HG02610 (cell line): ENCODE data around the gene ILF2.
"Not testable (repeated sequence)": the region's sequence is repeated elsewhere in the genome, so short reads cannot be mapped to it uniquely, and the experiment has no call there.

Experiments used
- ATAC-seq: cut with Tn5 transposase; IDR thresholded peaks from one replicate; pipeline ENCODE4 v1.9.1; 2021; ENCODE audit warnings: mild to moderate bottlenecking, moderate library complexity; ENCODE audit not compliant: unreplicated experiment

Gene ILF2

GRCh38 chr1:153670859-153671627, at the start of gene ILF2:
Gene ILF2, minus strand, starts transcription at chr1:153670993. Its CDS starts 71 bp downstream, at chr1:153670922.
- ATAC-seq, result peak; percentile 94

DNA sequence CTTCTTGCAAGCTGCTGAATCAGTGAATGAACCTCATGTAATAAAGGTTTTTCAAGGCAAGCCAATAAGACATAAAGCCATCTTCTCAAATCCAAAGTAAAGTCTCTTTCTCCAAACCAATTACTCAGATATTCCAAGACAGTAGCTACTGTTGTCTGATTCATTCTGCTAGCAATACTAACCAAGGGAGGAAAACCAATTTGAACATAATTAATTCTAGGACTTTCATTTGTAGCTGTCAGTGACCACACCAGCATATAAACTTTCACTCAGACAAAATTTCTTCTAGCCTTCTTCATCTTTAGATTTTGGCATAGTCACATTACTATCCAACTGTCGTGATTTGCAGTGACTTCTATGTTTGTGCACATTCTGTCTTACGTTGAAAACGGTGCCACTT, 46.5 kb upstream of the ILF2 start:
- ATAC-seq, result no peak

GRCh38 chr1:153716211-153716610, 45.4 kb upstream of the ILF2 start:
- ATAC-seq, result not testable (repeated sequence)

- no peak for ATAC-seq
Measured at GRCh38 chr1:153711026-153711425, 40.2 kb upstream of the ILF2 start.

DNA sequence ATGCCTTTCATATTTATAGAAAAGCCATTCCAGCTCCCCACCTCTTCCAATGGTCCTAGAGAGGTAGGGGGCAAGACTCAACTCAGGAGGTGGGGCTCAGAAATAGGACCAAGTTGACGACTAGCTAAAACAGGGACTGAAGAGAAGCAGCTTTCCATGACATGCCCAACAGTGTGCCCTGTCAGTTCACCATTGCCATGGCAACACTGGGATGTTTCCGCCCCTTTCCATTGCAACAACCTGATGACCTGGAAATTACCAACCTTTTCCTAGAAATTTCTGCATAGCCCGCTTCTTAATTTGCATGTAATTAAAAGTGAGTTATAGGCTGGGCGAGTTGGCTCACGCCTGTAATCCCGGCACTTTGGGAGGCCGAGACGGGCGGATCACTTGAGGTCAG, 34.7 kb upstream of the ILF2 start:
- no peak for ATAC-seq

DNA sequence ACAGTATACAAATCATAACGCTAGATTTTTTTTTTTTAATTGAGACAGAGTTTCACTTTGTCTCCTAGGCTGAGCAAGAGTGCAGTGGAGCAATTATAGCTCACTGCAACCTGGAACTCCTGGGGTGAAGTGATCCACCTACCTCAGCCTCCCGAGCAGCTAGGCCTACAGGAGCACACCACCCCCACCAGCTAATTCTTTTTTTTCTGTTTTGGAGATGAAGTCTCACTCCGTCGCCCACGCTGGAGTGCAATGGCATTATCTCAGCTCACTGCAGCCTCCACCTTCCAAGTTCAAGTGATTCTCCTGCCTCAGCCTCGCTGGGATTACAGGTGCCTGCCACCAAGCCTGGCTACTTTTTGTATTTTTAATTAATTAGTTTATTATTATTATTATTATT, 29.0 kb upstream of the ILF2 start:
- no peak for ATAC-seq

GRCh38 chr1:153698923-153699714, 28.3 kb upstream of the ILF2 start:
- ATAC-seq, result no peak

DNA sequence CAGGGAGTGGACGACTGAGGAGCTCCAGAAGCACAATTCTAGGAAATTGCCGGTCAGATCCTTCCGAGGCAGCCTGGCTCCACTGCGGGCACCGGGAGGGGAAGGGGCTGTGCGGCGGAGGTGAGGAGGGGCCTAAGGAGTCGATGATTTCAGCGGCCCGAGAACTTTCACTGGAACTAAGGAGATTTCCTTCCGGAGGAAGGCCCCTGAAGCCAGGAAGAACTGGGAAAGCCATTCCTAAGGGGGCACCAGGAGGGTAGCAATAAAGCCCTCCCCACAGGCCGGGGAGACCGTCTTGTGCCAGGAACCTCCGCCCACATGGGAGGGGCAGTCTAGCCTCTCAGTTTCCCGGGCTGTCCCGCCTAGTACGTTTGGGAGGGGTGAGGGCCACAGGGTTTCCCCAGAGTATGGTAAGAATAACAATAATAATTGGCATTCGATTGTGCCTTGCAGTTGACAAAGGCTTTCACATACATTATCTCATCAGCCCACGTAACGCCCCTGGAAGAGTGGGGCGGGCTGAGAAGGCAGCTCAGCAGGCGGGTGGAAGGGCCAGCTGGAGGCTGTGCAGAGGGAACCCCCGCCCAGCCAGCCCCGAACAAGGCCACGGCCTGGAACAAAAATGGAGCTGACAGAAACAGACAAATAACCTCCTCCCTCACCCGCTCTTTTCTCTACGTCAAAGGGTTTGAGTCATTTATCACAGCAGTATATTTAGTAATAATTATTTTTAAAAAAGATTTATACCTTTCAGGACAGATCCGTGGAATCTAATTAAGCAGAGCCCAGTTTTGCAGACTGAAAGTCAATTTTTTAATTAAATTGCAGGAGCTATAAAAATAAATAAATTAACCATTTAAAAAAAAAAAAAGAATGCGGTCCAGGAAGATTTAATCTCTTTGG, 27.5 kb upstream of the ILF2 start:
- no peak for ATAC-seq

GRCh38 chr1:153697191-153698019, 26.6 kb upstream of the ILF2 start:
- ATAC-seq, result no peak

DNA sequence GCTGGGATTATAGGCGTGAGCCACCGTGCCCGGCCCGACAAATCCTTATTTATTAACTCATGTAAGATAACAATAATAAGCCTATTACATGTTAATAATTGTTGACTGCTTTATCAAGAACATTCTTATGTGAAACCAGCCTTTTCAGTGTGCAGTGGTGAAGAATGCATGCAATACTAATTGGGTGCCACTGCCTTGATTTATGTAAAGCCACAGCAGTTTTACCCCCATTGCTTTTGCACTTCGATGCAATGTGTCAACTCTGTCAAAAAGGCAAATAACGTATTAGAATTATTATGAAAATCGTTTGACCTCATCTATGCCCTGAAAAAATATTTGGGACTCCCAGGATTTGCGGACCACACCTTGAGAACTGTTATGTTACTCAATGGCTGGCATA, 25.9 kb upstream of the ILF2 start:
- ATAC-seq, result no peak

DNA sequence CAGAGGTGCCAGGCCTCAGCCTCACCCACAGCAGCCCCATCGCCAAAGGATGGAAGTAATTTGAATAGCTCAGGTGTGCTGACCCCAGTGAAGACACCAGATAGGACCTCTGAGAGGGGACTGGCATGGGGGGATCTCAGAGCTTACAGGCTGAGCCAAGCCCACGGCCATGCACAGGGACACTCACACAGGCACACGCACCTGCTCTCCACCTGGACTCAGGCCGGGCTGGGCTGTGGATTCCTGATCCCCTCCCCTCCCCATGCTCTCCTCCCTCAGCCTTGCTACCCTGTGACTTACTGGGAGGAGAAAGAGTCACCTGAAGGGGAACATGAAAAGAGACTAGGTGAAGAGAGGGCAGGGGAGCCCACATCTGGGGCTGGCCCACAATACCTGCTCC, 22.7 kb upstream of the ILF2 start:
- no peak for ATAC-seq

GRCh38 chr1:153688736-153689328, 18.0 kb upstream of the ILF2 start:
- ATAC-seq, result no peak

GRCh38 chr1:153688276-153688675, 17.5 kb upstream of the ILF2 start:
- ATAC-seq, result no peak

- no peak for ATAC-seq
Measured at GRCh38 chr1:153687346-153688125, 16.7 kb upstream of the ILF2 start.

GRCh38 chr1:153685544-153686340, 14.9 kb upstream of the ILF2 start:
- no peak for ATAC-seq

DNA sequence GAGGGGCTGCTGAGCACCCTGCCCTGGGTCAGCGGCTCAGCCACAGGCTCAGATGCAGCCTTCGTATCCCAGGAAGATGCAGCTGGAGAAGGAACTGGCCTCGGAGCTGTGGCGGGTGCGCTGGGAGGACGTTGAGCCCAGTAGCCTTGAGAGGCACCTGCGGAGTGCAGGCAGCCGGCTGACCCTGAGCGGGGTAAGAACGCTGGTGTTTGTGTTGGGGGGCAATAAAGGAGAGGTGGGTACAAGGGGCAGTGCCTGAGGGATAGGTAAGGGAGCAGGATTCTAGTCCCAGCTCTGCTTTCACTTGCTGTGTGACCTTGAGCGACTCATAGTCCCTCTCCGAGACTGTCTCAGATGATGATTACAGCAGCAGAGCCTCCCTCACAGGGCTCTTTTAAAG, 14.1 kb upstream of the ILF2 start:
- ATAC-seq, result no peak

- ATAC-seq, result no peak
Measured at GRCh38 chr1:153683854-153684253, 13.1 kb upstream of the ILF2 start.

DNA sequence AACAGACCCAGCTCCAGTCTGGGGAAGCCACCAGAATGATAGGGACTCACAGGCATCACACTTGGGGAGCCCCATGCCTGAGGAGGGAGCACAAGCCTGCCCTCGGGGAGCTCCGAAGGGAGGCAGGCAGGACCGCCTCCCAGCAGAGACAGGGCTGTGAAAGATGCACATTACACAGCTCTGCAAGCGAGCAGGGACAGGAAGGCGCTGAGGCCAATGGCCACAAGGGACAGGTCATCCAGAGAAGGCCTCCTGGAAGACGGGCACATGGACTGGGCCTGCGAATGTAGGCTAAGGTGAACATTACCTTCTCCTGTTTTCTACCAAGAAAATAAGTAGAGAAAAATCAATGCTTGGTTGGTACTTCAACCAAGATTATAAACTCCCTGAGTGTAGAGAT, 11.9 kb upstream of the ILF2 start:
- ATAC-seq, result no peak

GRCh38 chr1:153680120-153680403, 9.3 kb upstream of the ILF2 start:
- ATAC-seq, result no peak
